NCI-H187 treated with DMSO at 0.1 percent for 48 hours (cell line): ENCODE measurements around the gene RCOR3.
"Not testable (repeated sequence)": the region's sequence is repeated elsewhere in the genome, so short reads cannot be mapped to it uniquely, and the experiment has no call there.

Experiments used
- DNase-seq: peaks from one replicate; lab custom pipeline; 2025; lab: John Stamatoyannopoulos, UW

RCOR3 gene

GRCh38 chr1:211260141-211261107 is 1.3 kb downstream of the RCOR3 start:
- no peak for DNase-seq

- DNase-seq: no peak
These were observed 2.1 kb downstream of the RCOR3 start for GRCh38 chr1:211261229-211261628.

DNA sequence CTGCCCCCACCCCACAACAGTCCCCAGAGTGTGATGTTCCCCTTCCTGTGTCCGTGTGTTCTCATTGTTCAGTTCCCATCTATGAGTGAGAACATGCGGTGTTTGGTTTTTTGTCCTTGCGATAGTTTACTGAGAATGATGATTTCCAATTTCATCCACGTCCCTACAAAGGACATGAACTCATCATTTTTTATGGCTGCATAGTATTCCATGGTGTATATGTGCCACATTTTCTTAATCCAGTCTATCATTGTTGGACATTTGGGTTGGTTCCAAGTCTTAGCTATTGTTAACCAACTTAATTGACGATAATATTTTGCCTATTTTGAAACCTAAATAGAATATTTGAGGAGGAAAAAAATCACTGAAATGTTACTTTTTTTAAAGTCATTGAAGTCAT is 3.9 kb downstream of the RCOR3 start:
- DNase-seq: not testable (repeated sequence)

- DNase-seq: no peak
These were observed 8.2 kb downstream of the RCOR3 start for GRCh38 chr1:211267204-211267857.

DNA sequence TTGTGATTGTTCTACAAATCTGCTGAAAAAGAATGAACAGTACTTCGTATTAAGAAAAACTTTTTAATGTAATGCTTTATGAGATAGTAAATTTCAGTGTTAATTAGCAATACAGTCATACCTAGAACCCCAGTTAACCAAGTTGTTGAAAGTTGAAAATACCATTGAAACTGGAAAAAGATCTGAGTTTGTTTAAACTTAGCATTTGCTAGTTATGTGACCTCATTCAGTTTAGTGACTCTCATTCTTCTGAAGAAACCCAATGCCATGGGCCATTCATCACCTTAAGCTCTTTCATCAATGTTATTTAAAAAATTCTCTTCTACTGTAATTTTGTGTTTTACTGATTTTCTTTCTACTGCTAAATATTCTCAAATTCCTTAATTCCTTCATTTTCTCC is 20.2 kb downstream of the RCOR3 start:
- DNase-seq: no peak

DNA sequence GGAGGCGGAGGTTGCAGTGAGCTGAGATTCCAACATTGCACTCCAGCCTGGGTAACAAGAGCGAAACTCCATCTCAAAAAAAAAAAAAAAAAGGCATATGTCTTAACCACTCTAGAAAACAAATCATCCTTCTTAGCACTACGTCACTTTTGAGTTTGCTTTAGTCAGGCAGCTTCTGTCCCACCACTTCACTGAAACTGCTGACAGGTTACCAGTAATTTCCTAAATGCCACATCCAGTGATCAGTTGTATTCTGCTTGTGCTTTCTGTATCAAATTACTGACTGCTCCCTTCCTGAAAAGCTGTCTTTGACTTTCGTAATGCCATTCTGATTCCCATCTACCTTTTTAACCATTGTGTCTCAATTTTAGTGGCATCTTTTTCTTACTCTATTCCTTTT is 21.7 kb downstream of the RCOR3 start:
- DNase-seq: no peak

GRCh38 chr1:211281320-211282022 is 22.3 kb downstream of the RCOR3 start:
- no peak for DNase-seq

- no peak for DNase-seq
These were observed 22.8 kb downstream of the RCOR3 start for GRCh38 chr1:211282023-211282373.

GRCh38 chr1:211285196-211285595 is 26.0 kb downstream of the RCOR3 start:
- no peak for DNase-seq

GRCh38 chr1:211287218-211287617 is 28.1 kb downstream of the RCOR3 start:
- no peak for DNase-seq

- DNase-seq: no peak
These were observed 33.2 kb downstream of the RCOR3 start for GRCh38 chr1:211292411-211292810.

DNA sequence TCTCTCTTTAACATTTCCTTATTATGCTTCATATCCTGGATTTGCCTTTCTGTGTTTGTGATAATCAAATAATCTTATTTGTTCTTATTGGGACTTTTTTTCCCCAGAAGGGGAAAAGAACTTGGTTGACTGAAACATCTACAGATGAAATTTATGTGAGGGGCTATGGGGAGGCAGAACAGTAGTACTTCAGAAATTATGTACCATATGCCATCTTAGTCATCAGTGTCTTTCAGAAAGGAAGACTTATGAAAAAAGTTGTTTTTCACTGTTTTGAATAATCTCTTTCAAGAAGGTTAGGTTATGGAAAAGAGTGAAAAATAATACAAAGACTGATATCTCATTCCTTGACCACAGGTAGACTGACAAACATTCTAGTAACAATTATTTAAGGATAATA is 37.2 kb downstream of the RCOR3 start:
- DNase-seq: no peak

DNA sequence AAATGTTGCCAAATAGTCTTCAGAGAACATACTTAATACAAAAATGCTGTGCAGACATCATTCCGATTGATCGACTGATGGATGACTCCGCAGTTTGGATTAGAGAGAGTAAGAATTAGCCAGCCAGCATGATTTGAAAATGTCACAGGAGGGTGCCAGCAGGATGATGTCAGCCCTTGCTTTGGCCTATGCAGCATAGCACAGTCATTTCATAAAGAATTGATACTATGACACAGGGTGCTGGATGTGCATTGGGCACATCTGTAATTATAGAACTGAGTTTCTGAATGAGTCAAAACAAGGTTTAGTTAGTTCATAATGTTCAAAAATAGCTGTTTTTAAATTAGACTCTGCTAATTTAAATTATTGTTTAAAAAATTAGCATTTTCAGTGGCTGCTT is 45.9 kb downstream of the RCOR3 start:
- DNase-seq: no peak

DNA sequence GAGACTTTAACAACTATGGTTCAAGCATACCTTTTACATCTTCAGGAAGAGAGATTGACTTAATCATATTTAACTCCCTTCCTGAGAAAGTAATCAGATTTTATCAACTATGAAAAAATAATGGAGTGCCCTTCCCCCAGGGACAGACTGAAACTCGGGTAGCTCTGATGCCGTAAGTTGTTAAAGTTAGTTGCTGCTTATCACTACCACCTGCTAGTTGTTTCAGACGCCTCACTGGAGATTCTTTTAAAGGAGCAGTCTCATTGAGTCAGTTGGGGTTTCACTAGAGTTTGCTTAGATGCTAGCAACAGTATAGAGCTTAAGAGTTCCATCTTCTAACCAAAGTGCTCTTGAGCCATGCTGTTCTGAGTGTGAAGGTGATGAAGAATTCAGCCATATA is 50.5 kb downstream of the RCOR3 start:
- DNase-seq: no peak

- no peak for DNase-seq
These were observed 54.2 kb downstream of the RCOR3 start for GRCh38 chr1:211313392-211313791.

DNA sequence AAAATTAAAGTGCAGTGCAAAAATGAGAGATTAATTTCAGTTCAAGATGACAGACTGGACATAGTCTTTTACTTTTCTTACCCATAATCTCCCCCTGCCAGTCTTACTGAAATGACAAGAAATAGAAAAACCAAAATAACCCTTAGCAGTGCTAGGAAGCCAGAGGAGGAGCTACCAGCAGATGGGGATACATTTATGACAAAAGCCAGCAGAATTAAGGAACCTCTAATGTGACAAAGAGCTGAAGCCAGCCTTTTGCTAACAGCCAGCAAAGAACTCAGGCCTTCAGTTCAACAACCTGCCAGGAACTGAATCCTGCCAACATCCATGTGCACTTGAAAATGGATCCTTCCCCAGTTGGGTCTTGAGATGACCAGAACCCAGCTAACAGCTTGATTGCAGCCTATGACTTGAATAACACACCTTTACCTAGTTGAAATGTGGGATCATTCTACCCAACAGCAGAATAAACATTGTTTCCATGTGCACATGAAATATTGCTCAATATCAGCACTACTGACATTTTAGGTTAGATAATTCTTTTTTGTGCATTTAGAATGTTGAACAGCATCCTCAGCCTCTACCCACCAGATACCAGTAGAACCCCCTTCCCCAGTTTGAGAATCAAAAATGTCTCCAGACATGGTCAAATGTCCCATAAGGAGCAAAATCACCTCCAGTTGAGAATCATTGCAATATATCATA is 59.6 kb downstream of the RCOR3 start:
- DNase-seq: no peak

DNA sequence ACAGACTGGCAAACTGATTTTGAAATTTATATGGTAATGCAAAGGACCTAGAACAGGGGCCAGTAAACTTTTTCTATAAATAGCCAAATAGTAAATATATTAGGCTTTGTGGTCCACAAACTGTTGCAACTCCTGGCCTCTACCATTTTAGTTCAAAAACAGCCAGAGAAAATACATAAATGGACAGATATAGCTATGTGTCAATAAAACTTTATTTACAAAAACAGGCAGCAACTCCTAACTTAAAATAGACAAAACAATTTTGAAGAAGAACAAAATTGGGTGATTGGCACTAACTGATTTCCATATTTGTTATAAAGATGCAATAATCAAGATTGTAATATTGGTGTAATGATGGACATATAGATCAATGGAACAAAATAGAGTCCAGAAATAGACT is 60.7 kb downstream of the RCOR3 start:
- no peak for DNase-seq

DNA sequence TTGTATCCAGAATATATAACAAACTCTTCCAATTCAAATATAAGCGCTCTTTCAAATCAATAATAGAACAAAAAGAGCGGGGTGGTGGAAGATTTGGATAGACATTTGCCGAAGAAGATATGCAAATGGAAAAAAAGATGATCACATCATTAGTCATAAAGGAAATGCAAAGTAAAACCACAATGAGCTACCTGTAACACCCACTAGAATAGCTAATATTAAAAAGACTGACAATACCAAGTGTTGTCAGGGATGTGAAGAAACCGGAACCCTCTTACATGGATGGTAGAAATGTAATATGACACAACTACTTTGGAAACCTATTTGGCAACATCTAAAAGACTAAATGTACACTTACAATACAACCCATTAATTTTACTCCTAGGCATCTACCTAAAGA is 61.8 kb downstream of the RCOR3 start:
- no peak for DNase-seq

DNA sequence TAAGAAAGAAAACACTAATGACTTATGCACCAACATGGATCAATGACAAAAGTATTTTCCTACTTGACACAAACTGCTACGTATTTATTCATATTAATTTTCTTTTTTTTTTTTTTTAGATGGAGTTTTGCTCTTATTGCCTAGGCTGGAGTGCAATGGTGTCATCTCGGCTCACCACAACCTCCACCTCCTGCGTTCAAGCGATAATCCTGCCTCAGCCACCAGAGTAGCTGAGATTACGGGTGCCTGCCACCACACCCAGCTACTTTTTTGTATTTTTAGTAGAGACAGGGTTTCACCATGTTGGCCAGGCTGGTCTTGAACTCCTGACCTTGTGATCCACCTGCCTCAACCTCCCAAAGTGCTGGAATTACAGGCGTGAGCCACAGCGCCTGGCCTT is 62.5 kb downstream of the RCOR3 start:
- DNase-seq: not testable (repeated sequence)

- no peak for DNase-seq
These were observed 64.2 kb downstream of the RCOR3 start for GRCh38 chr1:211323156-211324063.
